Osteoblast (primary cell): ENCODE results near the gene FGF12. TPM values are rescaled to one million over a fixed set of nuclear protein-coding genes. Genes with fewer than 3 reads are reported as not detected.

ENCODE experiments used
- DNase-seq: peaks from one replicate; pipeline ENCODE4 v3.0.0; 2011; ENCODE audit warnings: low spot score, mixed read lengths; ENCODE audit not compliant: insufficient read length; ENCODE audit errors: missing footprints
- H2AFZ ChIP-seq: 2 replicates; pipeline ENCODE4 v1.6.0; 2011; ENCODE audit warnings: mild to moderate bottlenecking, low read length
- H3K27ac ChIP-seq: 2 replicates; pipeline ENCODE4 v1.5.1; 2011; ENCODE audit warnings: mild to moderate bottlenecking, low read depth, low read length, moderate library complexity
- H3K27me3 ChIP-seq: 2 replicates; pipeline ENCODE4 v1.6.0; 2012; ENCODE audit warnings: mild to moderate bottlenecking, control low read depth, inconsistent platforms, low read length, moderate library complexity; ENCODE audit not compliant: insufficient read depth
- H3K36me3 ChIP-seq: 2 replicates; pipeline ENCODE4 v1.5.1; 2011; ENCODE audit warnings: mild to moderate bottlenecking, low read length, control low read depth, moderate library complexity; ENCODE audit not compliant: insufficient read depth
- H3K4me1 ChIP-seq: 2 replicates; pipeline ENCODE4 v1.5.1; 2011; ENCODE audit warnings: mild to moderate bottlenecking, low read length, control low read depth, moderate library complexity; ENCODE audit not compliant: insufficient read depth
- H3K4me2 ChIP-seq: 2 replicates; pipeline ENCODE4 v1.6.0; 2011; ENCODE audit warnings: mild to moderate bottlenecking, low read length; ENCODE audit not compliant: insufficient read depth
- H3K4me3 ChIP-seq: fragments of 200-600 bp; sonication (generic); 3 replicates; pipeline ENCODE4 v1.5.1; 2012; ENCODE audit warnings: mild to moderate bottlenecking, low read length, inconsistent platforms; ENCODE audit not compliant: insufficient read depth
- H3K79me2 ChIP-seq: 2 replicates; pipeline ENCODE4 v1.6.0; 2012; ENCODE audit warnings: mild to moderate bottlenecking, low read length, control low read depth, inconsistent platforms; ENCODE audit not compliant: insufficient read depth
- H3K9me3 ChIP-seq: 2 replicates; pipeline ENCODE4 v1.5.1; 2011; ENCODE audit warnings: low read depth, low read length, control low read depth
- H4K20me1 ChIP-seq: 2 replicates; pipeline ENCODE4 v1.6.0; 2012; ENCODE audit warnings: mild to moderate bottlenecking, low read length, control low read depth; ENCODE audit not compliant: insufficient read depth
- CTCF ChIP-seq: IDR thresholded peaks from 2 replicates; pipeline ENCODE4 v1.5.1; 2011; ENCODE audit warnings: mild to moderate bottlenecking, low read depth, low read length, moderate library complexity; ENCODE audit errors: extremely low read depth
- total RNA-seq: library from RNA; depleted of rRNA; stranded (reverse); fragments of >200 nt; gene quantifications from 2 replicates; pipeline ENCODE4 v1.2.3, GENCODE V29; 2012

FGF12 gene
- total RNA-seq, 1 donor = not detected

- H3K36me3 ChIP-seq = no peaks in the 10 kb centered on the region
- H3K9me3 ChIP-seq = no peaks in the 10 kb centered on the region
- no peak for TF ChIP-seq CTCF
- H3K27ac ChIP-seq = no peak overlapping the region
- H3K4me1 ChIP-seq = no peaks in the 10 kb centered on the region
- H3K79me2 ChIP-seq = no peaks in the 10 kb centered on the region
- DNase-seq = no peak
- no peak overlapping the region for H3K4me2 ChIP-seq
- no peaks in the 10 kb centered on the region for H3K27me3 ChIP-seq
- H4K20me1 ChIP-seq = no peaks in the 10 kb centered on the region
- no peak overlapping the region for H2AFZ ChIP-seq
- H3K4me3 ChIP-seq = no peak overlapping the region
Observed at GRCh38 chr3:192216067-192216466, 511.3 kb downstream of the FGF12 start.

GRCh38 chr3:192212979-192213378 is 514.4 kb downstream of the FGF12 start:
- H3K36me3 ChIP-seq = no peaks in the 10 kb centered on the region

GRCh38 chr3:192212335-192212734 is 515.0 kb downstream of the FGF12 start:
- DNase-seq = no peak
- H4K20me1 ChIP-seq = no peaks in the 10 kb centered on the region
- H3K27me3 ChIP-seq = no peaks in the 10 kb centered on the region
- no peak for TF ChIP-seq CTCF
- no peak overlapping the region for H2AFZ ChIP-seq
- H3K4me1 ChIP-seq = no peaks in the 10 kb centered on the region
- no peaks in the 10 kb centered on the region for H3K36me3 ChIP-seq
- H3K9me3 ChIP-seq = no peaks in the 10 kb centered on the region
- no peak overlapping the region for H3K27ac ChIP-seq
- H3K79me2 ChIP-seq = no peaks in the 10 kb centered on the region
- H3K4me2 ChIP-seq = no peak overlapping the region
- no peak overlapping the region for H3K4me3 ChIP-seq

More at GRCh38 chr3:192212979-192213378, 514.4 kb downstream of the FGF12 start:
- Histone ChIP-seq H3K27ac (no peak overlapping the region), H3K4me1 (no peaks in the 10 kb centered on the region), H3K9me3 (no peaks in the 10 kb centered on the region), H4K20me1 (no peaks in the 10 kb centered on the region), H3K27me3 (no peaks in the 10 kb centered on the region), H3K4me2 (no peak overlapping the region), H3K4me3 (no peak overlapping the region), H2AFZ (no peak overlapping the region), H3K79me2 (no peaks in the 10 kb centered on the region)
- no peak for TF ChIP-seq CTCF
- DNase-seq = peak; percentile 1

GRCh38 chr3:192207651-192208050 is 519.7 kb downstream of the FGF12 start:
- Histone ChIP-seq H3K79me2 (no peaks in the 10 kb centered on the region), H3K27ac (no peak overlapping the region), H3K4me2 (no peak overlapping the region), H4K20me1 (no peaks in the 10 kb centered on the region), H3K9me3 (no peaks in the 10 kb centered on the region), H2AFZ (no peak overlapping the region), H3K36me3 (no peaks in the 10 kb centered on the region), H3K4me3 (no peak overlapping the region), H3K27me3 (no peaks in the 10 kb centered on the region), H3K4me1 (no peaks in the 10 kb centered on the region)
- no peak for TF ChIP-seq CTCF
- DNase-seq = no peak
